Endometrial microvascular endothelial cells (primary cell): ENCODE data around the gene ABHD14A. TPM values are rescaled to one million over a fixed set of nuclear protein-coding genes. Genes with fewer than 3 reads are reported as not detected.

Experiments used
- in situ Hi-C: cut with HindIII; loops from 2 replicates; pipeline ENCODE4 v1.10.0; 2017; ENCODE audit warnings: low sequenced_read_pairs, low pct_unique_long_range_greater_than_20kb; ENCODE audit errors: inconsistent ontology term
- total RNA-seq: library from RNA; depleted of rRNA; stranded (reverse); fragments of >200 nt; gene quantifications from one replicate; pipeline ENCODE4 v1.2.3, GENCODE V29; 2015; ENCODE audit errors: inconsistent ontology term

Gene ABHD14A
- total RNA-seq, 1 donor from 2014 or later: 31.7 TPM

GRCh38 chr3:51967384-51968169 lies 7.3 kb upstream of the ABHD14A start, which contains the start of gene PCBP4:
Gene PCBP4 (minus strand): TSS chr3:51967454. CDS start chr3:51961240, 6,214 bp downstream.
- in situ Hi-C loops: no loop called here

GRCh38 chr3:51968170-51968775 lies 6.6 kb upstream of the ABHD14A start:
- in situ Hi-C loops: no loop called here

- in situ Hi-C loops: no loop called here
Measured at GRCh38 chr3:51968883-51969678, 5.8 kb upstream of the ABHD14A start.

- in situ Hi-C loops: no loop called here
Measured at GRCh38 chr3:51969841-51970240, 5.0 kb upstream of the ABHD14A start.

- in situ Hi-C loops: no loop called here
Measured at GRCh38 chr3:51970606-51971300, 4.1 kb upstream of the ABHD14A start.

GRCh38 chr3:51971350-51971749 lies 3.5 kb upstream of the ABHD14A start:
- in situ Hi-C loops: no loop called here

- in situ Hi-C loops: no loop called here
Measured at GRCh38 chr3:51974277-51974962, 444 bp upstream of the ABHD14A start.

- in situ Hi-C loops: no loop called here
Measured at GRCh38 chr3:51975852-51976549, 1.1 kb downstream of the ABHD14A start.

GRCh38 chr3:51977446-51978142 lies 2.7 kb downstream of the ABHD14A start:
- in situ Hi-C loops: no loop called here

- in situ Hi-C loops: no loop called here
Measured at GRCh38 chr3:51978143-51978502, 3.3 kb downstream of the ABHD14A start.

GRCh38 chr3:51980253-51980652 lies 5.4 kb downstream of the ABHD14A start:
- in situ Hi-C loops: no loop called here

GRCh38 chr3:51982352-51982837 lies 7.5 kb downstream of the ABHD14A start:
- in situ Hi-C loops: no loop called here

- in situ Hi-C loops: no loop called here
Measured at GRCh38 chr3:51982838-51983577, 8.1 kb downstream of the ABHD14A start, which contains the start of gene ACY1. Gene ACY1 (plus strand): TSS chr3:51983535. CDS start chr3:51984065, 530 bp downstream.

GRCh38 chr3:51983578-51984268 lies 8.9 kb downstream of the ABHD14A start:
- in situ Hi-C loops: no loop called here

- in situ Hi-C loops: no loop called here
Measured at GRCh38 chr3:51984269-51984647, 9.4 kb downstream of the ABHD14A start.

- in situ Hi-C loops: no loop called here
Measured at GRCh38 chr3:51985063-51985462, 10.2 kb downstream of the ABHD14A start.
